Ishikawa (cell line): ENCODE data around the gene RHOBTB3.

Experiments used
- CEBPB ChIP-seq: IDR thresholded peaks from 2 replicates; pipeline ENCODE4 v1.6.1; 2012
- CREB1 ChIP-seq: IDR thresholded peaks from 2 replicates; pipeline ENCODE4 v1.6.1; 2012; ENCODE audit warnings: low read depth
- EGR1 ChIP-seq: IDR thresholded peaks from 2 replicates; pipeline ENCODE4 v1.6.1; 2012
- EP300 ChIP-seq: IDR thresholded peaks from 2 replicates; pipeline ENCODE4 v1.6.1; 2012; ENCODE audit warnings: borderline replicate concordance
- FOXM1 ChIP-seq: IDR thresholded peaks from 2 replicates; pipeline ENCODE4 v1.6.1; 2012; ENCODE audit warnings: low read depth, borderline replicate concordance
- MAX ChIP-seq: IDR thresholded peaks from 2 replicates; pipeline ENCODE4 v1.6.1; 2012
- NFIC ChIP-seq: IDR thresholded peaks from 2 replicates; pipeline ENCODE4 v1.6.1; 2012
- RAD21 ChIP-seq: IDR thresholded peaks from 2 replicates; pipeline ENCODE4 v1.6.1; 2012; ENCODE audit warnings: low read depth
- REST ChIP-seq: IDR thresholded peaks from 2 replicates; pipeline ENCODE4 v1.6.1; 2012; ENCODE audit warnings: low read depth, mild to moderate bottlenecking
- TAF1 ChIP-seq: IDR thresholded peaks from 2 replicates; pipeline ENCODE4 v1.6.1; 2012; ENCODE audit warnings: low read depth, mild to moderate bottlenecking
- TCF12 ChIP-seq: IDR thresholded peaks from 2 replicates; pipeline ENCODE4 v1.6.1; 2012; ENCODE audit warnings: low read depth
- TEAD4 ChIP-seq: IDR thresholded peaks from 2 replicates; pipeline ENCODE4 v1.6.1; 2012
- USF1 ChIP-seq: IDR thresholded peaks from 2 replicates; pipeline ENCODE4 v1.6.1; 2012
- YY1 ChIP-seq: IDR thresholded peaks from 2 replicates; pipeline ENCODE4 v1.6.1; 2012; ENCODE audit warnings: low read depth

RHOBTB3 gene

GRCh38 chr5:95803271-95804148, 72.4 kb downstream of the RHOBTB3 start:
- TF ChIP-seq TCF12 (no peak), USF1 (no peak), FOXM1 (no peak), RAD21 (no peak)

- TF ChIP-seq TEAD4 (no peak), USF1 (no peak)
Measured at GRCh38 chr5:95804736-95805539, 73.8 kb downstream of the RHOBTB3 start.

- TF ChIP-seq TCF12, result no peak
- no peak for TF ChIP-seq REST
- TF ChIP-seq TEAD4, result no peak
- TF ChIP-seq TAF1, result no peak
- no peak for TF ChIP-seq NFIC
- TF ChIP-seq CEBPB, result no peak
Measured at GRCh38 chr5:95806687-95807086, 75.6 kb downstream of the RHOBTB3 start.

- no peak for TF ChIP-seq FOXM1
Measured at GRCh38 chr5:95808013-95808685, 77.0 kb downstream of the RHOBTB3 start.

- no peak for TF ChIP-seq EGR1
- no peak for TF ChIP-seq CEBPB
- no peak for TF ChIP-seq CREB1
- TF ChIP-seq EP300, result no peak
- no peak for TF ChIP-seq TEAD4
- TF ChIP-seq RAD21, result no peak
- no peak for TF ChIP-seq FOXM1
- TF ChIP-seq YY1, result no peak
- TF ChIP-seq REST, result no peak
- TF ChIP-seq MAX, result no peak
- TF ChIP-seq TCF12, result no peak
- TF ChIP-seq TAF1, result no peak
Measured at GRCh38 chr5:95808686-95809413, 77.7 kb downstream of the RHOBTB3 start.

- TF ChIP-seq REST (no peak), MAX (no peak), EGR1 (no peak), TCF12 (no peak), TAF1 (no peak), RAD21 (no peak), CEBPB (no peak)
Measured at GRCh38 chr5:95809414-95809960, 78.4 kb downstream of the RHOBTB3 start.
